T47D (cell line): ENCODE measurements around the gene METRNL.
"Not testable (repeated sequence)": the region's sequence is repeated elsewhere in the genome, so short reads cannot be mapped to it uniquely, and the experiment has no call there.

Experiments used
- DNase-seq, 2 experiments: peaks; one replicate each; pipeline versions ENCODE4 v3.0.0 to v3.0.0-alpha.2; 2011 to 2012; ENCODE audit warnings: low read depth in 1 of 2, low spot score in 1 of 2
- JUND ChIP-seq: IDR thresholded peaks from 2 replicates; pipeline ENCODE4 v1.6.1; 2012; ENCODE audit warnings: low read depth
- in situ Hi-C: cut with HindIII; loops from 2 replicates; pipeline ENCODE4 v1.10.0; 2016; ENCODE audit warnings: low sequenced_read_pairs, low pct_unique_long_range_greater_than_20kb

The METRNL gene

DNA sequence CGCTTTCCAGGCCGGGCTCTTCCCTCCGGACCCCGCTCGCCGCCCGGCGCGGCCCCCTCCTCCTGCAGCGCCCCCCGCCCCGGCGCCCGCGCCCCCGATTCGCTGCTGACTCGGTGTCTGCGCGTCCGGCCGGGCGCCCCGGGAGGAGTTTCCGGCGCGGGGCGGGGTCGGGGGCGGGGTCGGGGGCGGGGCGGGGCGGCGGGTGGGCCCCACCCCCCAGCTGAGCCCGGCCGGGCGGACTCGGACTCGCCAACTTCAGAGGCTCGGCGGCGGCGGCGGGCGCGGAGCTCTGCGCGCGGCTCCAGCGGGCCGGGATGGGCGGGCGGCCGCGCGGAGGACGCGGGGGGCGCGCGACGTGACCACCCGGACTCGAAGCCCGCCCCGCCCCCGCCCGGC is at the start of gene METRNL:
TSS of gene METRNL (plus strand) at position 258 of the 396 bp plus-strand sequence. CDS start 207 bp downstream, outside the sequence.
- DNase-seq = peak; percentile 83 to 90
- TF ChIP-seq JUND = no peak
- in situ Hi-C loops = no loop called here

DNA sequence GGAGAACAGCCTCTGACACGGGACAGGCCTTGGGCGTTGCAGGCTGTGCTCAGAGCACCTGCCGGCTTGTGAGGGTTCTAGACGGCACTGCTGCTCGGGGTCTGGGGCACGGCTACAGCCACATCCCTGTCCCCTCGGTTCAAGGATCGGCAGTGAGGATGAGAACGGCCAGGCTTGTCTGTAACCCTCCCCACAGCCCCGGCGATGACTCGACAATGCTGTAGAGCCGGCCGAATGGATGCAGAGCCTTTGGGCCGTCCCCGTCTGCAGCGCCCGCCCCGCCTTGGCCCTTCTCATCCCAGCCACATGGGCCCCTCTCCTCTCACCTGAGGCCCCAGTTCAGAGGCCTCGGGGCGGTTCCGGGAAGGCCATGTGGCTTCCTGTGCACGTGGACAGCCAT is 49.0 kb upstream of the METRNL start:
- DNase-seq = no peak
- no peak for TF ChIP-seq JUND
- in situ Hi-C loops = no loop called here

DNA sequence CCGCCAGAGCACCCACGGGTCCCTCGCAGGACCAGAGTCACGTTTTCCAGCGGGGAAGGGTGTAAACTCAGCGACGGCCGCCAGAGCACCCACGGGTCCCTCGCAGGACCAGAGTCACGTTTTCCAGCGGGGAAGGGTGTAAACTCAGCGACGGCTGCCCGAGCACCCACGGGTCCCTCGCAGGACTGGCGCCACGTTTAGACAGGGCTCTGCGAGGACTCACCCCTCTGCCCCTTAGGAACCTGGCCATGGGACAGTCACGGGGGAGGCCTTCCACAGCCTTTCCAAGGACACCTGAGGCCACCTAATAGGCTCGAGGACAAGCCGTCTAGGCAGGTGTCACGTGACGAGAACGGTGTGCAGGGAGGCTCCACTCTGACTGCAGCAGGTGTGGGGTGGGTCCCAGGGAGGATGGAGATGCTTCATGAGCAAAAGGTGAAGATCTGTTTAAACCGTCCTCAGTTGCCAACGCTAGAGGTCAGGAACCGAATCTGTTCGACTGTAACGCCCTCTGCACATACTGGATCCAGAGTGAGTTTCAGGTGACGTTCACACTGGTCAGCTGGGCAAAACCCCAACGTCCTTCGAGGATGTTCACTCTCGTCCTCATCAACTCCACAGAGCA is 48.0 kb upstream of the METRNL start:
- no peak for TF ChIP-seq JUND
- DNase-seq = peak in 1 of 2 experiments; percentile 14

GRCh38 chr17:83031946-83032451 is 47.4 kb upstream of the METRNL start:
- peak in 1 of 2 experiments; percentile 80 for DNase-seq
- in situ Hi-C loops = not testable (repeated sequence)

More for the DNA sequence above, 48.0 kb upstream of the METRNL start:
- in situ Hi-C loops = no loop called here

DNA sequence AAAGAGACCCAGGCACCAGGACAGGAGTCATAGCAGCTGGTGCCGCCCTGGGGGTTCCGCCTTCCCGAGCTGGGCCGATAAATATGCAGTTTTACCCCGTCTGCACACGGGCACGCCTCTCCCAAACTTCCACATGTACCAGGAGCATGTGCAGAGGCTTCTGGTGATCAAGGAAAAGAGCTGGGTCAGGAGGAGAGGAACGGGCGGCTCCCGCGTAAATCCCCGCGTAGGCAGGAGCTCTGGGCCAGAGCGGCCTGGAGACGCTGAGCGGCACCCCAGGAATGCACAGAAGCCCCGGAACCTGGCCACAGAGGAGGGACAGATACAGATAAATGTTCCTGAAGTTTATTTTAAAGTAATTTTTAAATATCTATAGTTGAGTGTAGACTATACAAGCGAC is 46.6 kb upstream of the METRNL start:
- no peak for DNase-seq
- in situ Hi-C loops = no loop called here
- TF ChIP-seq JUND = no peak

- no peak for TF ChIP-seq JUND
- in situ Hi-C loops = no loop called here
- DNase-seq = no peak
Measured at GRCh38 chr17:83034525-83034924, 44.9 kb upstream of the METRNL start.

- TF ChIP-seq JUND = no peak
- in situ Hi-C loops = no loop called here
Measured at GRCh38 chr17:83035722-83036121, 43.7 kb upstream of the METRNL start.

GRCh38 chr17:83036193-83036592 is 43.2 kb upstream of the METRNL start:
- TF ChIP-seq JUND = no peak
- in situ Hi-C loops = no loop called here
- DNase-seq = no peak

More at GRCh38 chr17:83035722-83036121, 43.7 kb upstream of the METRNL start:
- DNase-seq = no peak

GRCh38 chr17:83036666-83037065 is 42.7 kb upstream of the METRNL start:
- no peak for DNase-seq
- in situ Hi-C loops = no loop called here
- no peak for TF ChIP-seq JUND

DNA sequence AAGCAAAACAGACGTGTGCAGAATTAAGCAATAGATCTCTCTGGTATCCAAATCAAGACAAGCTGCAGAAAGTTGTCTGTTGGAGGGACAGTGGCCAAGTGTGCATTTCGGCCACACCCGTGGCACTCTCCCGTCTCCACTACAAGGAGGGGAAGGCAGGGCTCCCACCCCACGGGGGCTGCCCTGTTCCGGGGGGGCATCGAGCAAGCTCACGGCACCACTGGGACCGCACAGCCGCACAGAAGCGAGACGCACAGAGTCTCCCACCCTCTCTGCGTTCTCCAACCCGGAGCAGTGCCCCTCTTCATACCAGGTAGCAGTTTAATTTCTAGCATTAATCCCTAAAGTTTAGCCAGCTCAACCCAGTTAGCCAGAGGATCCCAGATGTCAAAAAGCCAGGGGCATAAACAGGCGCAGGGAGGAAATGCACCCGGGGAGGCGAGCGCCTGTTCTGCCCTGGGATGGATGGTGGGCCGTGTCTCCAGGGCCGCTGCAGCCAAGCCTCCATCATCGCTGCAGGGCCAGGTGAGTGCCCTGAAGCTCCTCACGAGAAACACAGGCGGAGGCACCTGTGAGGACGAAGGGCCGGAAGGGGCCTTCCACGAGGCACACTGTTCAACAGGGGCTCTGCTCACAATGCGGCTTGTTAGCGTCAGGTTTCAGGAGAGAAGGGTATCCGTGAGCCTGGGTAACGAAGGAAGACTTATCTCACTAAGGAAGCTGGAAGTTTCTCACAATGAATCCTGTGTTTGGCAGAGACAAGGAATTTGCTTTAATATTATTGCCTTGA is 42.1 kb upstream of the METRNL start:
- no peak for DNase-seq
- in situ Hi-C loops = no loop called here
- TF ChIP-seq JUND = no peak

DNA sequence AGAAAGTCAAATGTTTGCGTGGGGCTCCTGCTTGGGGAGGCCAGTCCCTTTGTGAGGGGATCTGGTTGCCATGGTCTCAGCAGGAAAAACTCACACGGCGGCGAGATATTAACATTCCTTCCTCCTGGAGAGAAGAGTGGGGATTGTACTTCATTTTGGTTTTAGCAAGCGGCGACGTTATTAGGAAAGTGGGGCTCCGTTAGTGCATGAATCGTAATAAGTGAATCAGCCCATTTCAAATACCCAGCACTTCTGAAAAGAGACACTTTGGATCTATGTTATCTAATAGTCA is 41.6 kb upstream of the METRNL start:
- in situ Hi-C loops = no loop called here
- DNase-seq = no peak
- no peak for TF ChIP-seq JUND

DNA sequence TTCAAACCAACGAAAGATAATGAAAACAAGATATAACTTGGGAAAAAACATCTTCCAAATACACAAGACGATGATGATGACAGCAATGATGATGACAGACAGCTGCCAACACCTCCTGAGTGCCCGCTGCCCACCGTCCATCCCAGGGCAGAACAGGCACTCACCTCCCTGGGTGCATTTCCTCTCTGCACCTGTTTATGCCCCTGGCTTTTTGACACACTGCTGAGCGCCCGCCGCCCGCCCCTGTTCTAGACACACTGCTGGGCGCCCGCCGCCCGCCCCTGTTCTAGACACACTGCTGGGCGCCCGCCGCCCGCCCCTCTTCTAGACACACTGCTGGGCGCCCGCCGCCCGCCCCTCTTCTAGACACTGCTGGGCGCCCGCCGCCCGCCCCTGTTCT is 40.4 kb upstream of the METRNL start:
- in situ Hi-C loops = not testable (repeated sequence)

GRCh38 chr17:83041305-83041704 is 38.1 kb upstream of the METRNL start:
- no peak for DNase-seq
- no peak for TF ChIP-seq JUND
- in situ Hi-C loops = no loop called here

More for the DNA sequence above, 40.4 kb upstream of the METRNL start:
- DNase-seq = not testable (repeated sequence)
